Measurements from ENCODE around the gene MYO7B. TPM values are rescaled to one million over a fixed set of nuclear protein-coding genes. Genes with fewer than 3 reads are reported as not detected.

Gene MYO7B
- total RNA-seq, 2 donors from 2014 or later = 0.52 to 0.67 TPM

- Histone ChIP-seq H3K27ac (peak overlapping the region; percentile 82 to 88), H3K4me3 (no peak overlapping the region), H3K36me3 (peaks cover 67% of the 10 kb centered on the region), H3K4me1 (peaks cover 0 to 97% of the 10 kb centered on the region in 2 donors), H3K9me3 (no peaks in the 10 kb centered on the region), H3K27me3 (no peaks in the 10 kb centered on the region)
- no peak for TF ChIP-seq CTCF (IDR thresholded peaks at IDR 0.05)
- DNase-seq (ENCODE audit: low spot score) = no peak
Measured at GRCh38 chr2:127653421-127654083, 118.1 kb downstream of the MYO7B start.

- TF ChIP-seq CTCF (IDR thresholded peaks at IDR 0.05) = no peak
- Histone ChIP-seq H3K9me3 (no peaks in the 10 kb centered on the region), H3K4me1 (peaks cover 0 to 100% of the 10 kb centered on the region in 2 donors), H3K36me3 (peaks cover 67% of the 10 kb centered on the region), H3K27me3 (no peaks in the 10 kb centered on the region), H3K27ac (peak overlapping the region; percentile 82 to 88), H3K4me3 (no peak overlapping the region)
- DNase-seq (ENCODE audit: low spot score) = no peak
Measured at GRCh38 chr2:127654084-127654837, 118.8 kb downstream of the MYO7B start.

- no peak overlapping the region for H3K4me3 ChIP-seq
- no peaks in the 10 kb centered on the region for H3K27me3 ChIP-seq
- H3K9me3 ChIP-seq = no peaks in the 10 kb centered on the region
- TF ChIP-seq CTCF (IDR thresholded peaks at IDR 0.05) = no peak
- H3K27ac ChIP-seq = peak overlapping the region; percentile 82 to 88
- peaks cover 0 to 100% of the 10 kb centered on the region in 2 donors for H3K4me1 ChIP-seq
- no peak for DNase-seq (ENCODE audit: low spot score)
- peaks cover 67% of the 10 kb centered on the region for H3K36me3 ChIP-seq
Measured at GRCh38 chr2:127654838-127655175, 119.3 kb downstream of the MYO7B start.

GRCh38 chr2:127655209-127656073 lies 120.0 kb downstream of the MYO7B start:
- Histone ChIP-seq H3K4me3 (no peak overlapping the region), H3K9me3 (no peaks in the 10 kb centered on the region), H3K4me1 (peaks cover 0 to 98% of the 10 kb centered on the region in 2 donors), H3K27me3 (no peaks in the 10 kb centered on the region), H3K27ac (peak overlapping the region; percentile 82 to 88), H3K36me3 (peaks cover 68% of the 10 kb centered on the region)
- no peak for TF ChIP-seq CTCF (IDR thresholded peaks at IDR 0.05)
- DNase-seq (ENCODE audit: low spot score) = no peak

GRCh38 chr2:127656569-127657231 lies 121.2 kb downstream of the MYO7B start:
- Histone ChIP-seq H3K4me3 (no peak overlapping the region), H3K36me3 (peaks cover 63% of the 10 kb centered on the region), H3K4me1 (peaks cover 0 to 98% of the 10 kb centered on the region in 2 donors), H3K27me3 (no peaks in the 10 kb centered on the region), H3K27ac (peak overlapping the region; percentile 82 to 88), H3K9me3 (no peaks in the 10 kb centered on the region)
- TF ChIP-seq CTCF (IDR thresholded peaks at IDR 0.05) = no peak
- DNase-seq (ENCODE audit: low spot score) = no peak

All from right atrium auricular region (tissue), 2 donors.